SK-N-SH (cell line): ENCODE measurements around the gene PDE4B.

Source experiments
- GABPA ChIP-seq: IDR thresholded peaks from 2 replicates; pipeline ENCODE4 v1.4.0; 2012; ENCODE audit warnings: low read depth, mild to moderate bottlenecking
- MXI1 ChIP-seq: IDR thresholded peaks from 2 replicates; pipeline ENCODE4 v1.6.1; 2012; ENCODE audit warnings: mild to moderate bottlenecking, low read depth, low read length, improper control_type of control experiment
- POLR2AphosphoS5 ChIP-seq: IDR thresholded peaks from 2 replicates; pipeline ENCODE4 v1.6.1; 2012; ENCODE audit warnings: low read depth, low read length
- TF ChIP-seq, protein P1 (sequence below): fragments of 200-600 bp; sonication (generic); IDR thresholded peaks from 2 replicates; pipeline ENCODE4 v1.6.1; 2017; ENCODE audit warnings: antibody characterized with exemption, mild to moderate bottlenecking, moderate library complexity

DNA sequence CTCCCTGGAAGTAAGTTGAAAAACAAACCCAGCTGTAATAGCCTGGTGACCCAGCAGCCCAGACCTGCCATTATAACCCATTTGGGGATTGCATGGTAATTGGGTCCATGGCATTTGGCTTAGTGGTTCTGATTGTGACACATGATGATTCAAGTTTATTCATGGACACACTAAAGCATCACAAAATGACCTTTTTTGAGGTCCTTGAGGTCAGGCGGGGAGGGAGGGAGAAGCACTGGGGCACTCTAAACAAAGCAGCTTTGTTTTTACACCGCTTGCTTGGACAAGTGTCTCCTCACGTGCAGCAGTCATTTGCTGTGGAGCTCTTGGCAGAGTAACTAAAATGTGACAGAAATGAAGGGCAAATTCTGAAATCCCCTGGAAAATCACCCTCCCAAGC lies 500.2 kb downstream of the PDE4B start:
- TF ChIP-seq GABPA = no peak
- TF ChIP-seq, protein P1, sequence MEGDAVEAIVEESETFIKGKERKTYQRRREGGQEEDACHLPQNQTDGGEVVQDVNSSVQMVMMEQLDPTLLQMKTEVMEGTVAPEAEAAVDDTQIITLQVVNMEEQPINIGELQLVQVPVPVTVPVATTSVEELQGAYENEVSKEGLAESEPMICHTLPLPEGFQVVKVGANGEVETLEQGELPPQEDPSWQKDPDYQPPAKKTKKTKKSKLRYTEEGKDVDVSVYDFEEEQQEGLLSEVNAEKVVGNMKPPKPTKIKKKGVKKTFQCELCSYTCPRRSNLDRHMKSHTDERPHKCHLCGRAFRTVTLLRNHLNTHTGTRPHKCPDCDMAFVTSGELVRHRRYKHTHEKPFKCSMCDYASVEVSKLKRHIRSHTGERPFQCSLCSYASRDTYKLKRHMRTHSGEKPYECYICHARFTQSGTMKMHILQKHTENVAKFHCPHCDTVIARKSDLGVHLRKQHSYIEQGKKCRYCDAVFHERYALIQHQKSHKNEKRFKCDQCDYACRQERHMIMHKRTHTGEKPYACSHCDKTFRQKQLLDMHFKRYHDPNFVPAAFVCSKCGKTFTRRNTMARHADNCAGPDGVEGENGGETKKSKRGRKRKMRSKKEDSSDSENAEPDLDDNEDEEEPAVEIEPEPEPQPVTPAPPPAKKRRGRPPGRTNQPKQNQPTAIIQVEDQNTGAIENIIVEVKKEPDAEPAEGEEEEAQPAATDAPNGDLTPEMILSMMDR = no peak
- no peak for TF ChIP-seq MXI1
- TF ChIP-seq POLR2AphosphoS5 = no peak
